Measurements from ENCODE around the gene ACADVL. TPM values are rescaled to one million over a fixed set of nuclear protein-coding genes. Genes with fewer than 3 reads are reported as not detected.

The ACADVL gene
- total and polyA plus RNA-seq, 7 donors = 211 to 587 (median 353) TPM

DNA sequence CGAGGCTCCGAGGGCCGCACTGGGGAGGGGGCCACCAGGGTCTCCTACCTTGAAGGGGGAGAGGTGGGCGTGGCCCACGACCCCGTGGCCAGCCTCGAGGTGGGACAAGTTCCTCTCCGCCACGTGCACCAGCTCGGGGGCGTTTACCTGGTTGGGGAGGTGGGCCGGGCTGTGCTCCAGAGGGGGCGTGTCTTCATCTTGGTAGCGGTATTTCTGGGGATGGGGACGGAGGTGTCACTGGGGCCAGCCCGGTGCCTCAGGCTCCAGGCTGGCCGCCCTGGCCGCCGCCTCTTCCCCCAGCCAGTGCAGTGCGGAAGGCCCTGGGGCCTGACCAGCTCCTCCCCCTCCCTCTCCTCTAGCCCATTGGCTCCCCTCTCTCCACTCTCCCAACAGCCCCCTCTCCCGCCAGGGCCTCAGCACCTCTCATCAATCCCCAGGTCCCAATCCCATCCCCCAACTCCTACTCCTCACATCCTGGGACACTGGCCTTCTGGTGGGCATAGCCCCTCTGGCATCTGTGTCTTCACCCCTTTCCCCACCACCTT, 11.6 kb upstream of the ACADVL start:
- intact Hi-C loops (cut with DNase I) = no loop called here
- peaks cover 0 to 40% (median 31%) of the 10 kb centered on the region in 4 donors for H3K4me1 ChIP-seq

DNA sequence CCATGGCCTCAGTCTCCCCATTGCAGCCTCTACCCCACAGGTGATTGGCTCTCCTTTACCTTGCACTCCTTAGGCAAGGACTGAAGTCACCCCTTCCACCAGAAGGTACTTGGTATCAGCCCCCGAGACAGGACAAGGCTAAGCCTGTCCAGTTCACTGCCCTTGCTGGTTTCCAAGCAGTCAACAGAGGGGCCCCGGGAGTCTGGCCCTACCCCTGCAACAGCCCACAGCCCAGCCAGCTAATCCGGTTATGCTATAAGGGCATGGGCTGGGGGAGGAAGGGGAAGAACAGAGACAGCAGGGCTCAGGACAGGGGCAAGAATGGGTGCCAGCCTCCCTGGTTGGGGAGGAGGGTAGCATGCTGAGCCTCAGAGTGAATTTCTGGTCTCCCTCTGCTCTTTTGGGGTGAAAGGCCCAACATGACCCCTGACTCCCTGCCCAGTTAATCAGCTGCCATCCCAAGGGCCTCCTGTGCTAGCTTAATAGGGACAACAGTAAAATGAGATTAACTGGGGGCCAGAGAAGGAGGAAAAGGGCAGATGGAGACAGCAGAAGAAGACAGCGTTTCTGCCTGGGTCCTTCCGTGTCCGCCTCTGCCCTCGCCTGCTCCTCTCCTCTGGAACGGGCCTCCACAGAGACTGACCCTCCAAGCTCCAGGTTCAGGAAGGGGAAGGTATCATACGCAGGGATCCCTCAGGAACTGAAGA, 10.8 kb upstream of the ACADVL start:
- 85 to 89% methylated on average over 9 of the region's 9 CpGs for WGBS, 2 donors
- Histone ChIP-seq H3K27ac (no peak overlapping the region), H3K9me3 (no peaks in the 10 kb centered on the region), H3K27me3 (no peaks in the 10 kb centered on the region), H3K4me1 (peaks cover 0 to 46% (median 34%) of the 10 kb centered on the region in 4 donors), H3K4me3 (no peak overlapping the region), H3K36me3 (peaks cover 0 to under 1% (median 0%) of the 10 kb centered on the region in 4 donors)
- intact Hi-C loops (cut with DNase I) = no loop called here
- DNase-seq = no peak
- TF ChIP-seq EP300 (IDR thresholded peaks at IDR 0.05) = no peak
- TF ChIP-seq, protein P1, sequence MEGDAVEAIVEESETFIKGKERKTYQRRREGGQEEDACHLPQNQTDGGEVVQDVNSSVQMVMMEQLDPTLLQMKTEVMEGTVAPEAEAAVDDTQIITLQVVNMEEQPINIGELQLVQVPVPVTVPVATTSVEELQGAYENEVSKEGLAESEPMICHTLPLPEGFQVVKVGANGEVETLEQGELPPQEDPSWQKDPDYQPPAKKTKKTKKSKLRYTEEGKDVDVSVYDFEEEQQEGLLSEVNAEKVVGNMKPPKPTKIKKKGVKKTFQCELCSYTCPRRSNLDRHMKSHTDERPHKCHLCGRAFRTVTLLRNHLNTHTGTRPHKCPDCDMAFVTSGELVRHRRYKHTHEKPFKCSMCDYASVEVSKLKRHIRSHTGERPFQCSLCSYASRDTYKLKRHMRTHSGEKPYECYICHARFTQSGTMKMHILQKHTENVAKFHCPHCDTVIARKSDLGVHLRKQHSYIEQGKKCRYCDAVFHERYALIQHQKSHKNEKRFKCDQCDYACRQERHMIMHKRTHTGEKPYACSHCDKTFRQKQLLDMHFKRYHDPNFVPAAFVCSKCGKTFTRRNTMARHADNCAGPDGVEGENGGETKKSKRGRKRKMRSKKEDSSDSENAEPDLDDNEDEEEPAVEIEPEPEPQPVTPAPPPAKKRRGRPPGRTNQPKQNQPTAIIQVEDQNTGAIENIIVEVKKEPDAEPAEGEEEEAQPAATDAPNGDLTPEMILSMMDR (IDR thresholded peaks at IDR 0.05) = no peak

More for the DNA sequence above, 11.6 kb upstream of the ACADVL start:
- Histone ChIP-seq H3K27ac (no peak overlapping the region), H3K4me3 (no peak overlapping the region), H3K27me3 (no peaks in the 10 kb centered on the region), H3K9me3 (no peaks in the 10 kb centered on the region), H3K36me3 (peaks cover 0 to 9% (median 4%) of the 10 kb centered on the region in 4 donors)
- no peak for DNase-seq
- TF ChIP-seq POLR2AphosphoS5 (IDR thresholded peaks at IDR 0.05) = no peak
- TF ChIP-seq, protein P1 (IDR thresholded peaks at IDR 0.05) = no peak
- no peak for TF ChIP-seq EP300 (IDR thresholded peaks at IDR 0.05)
- WGBS, 2 donors = 53 to 64% methylated on average over 21 of the region's 21 CpGs

DNA sequence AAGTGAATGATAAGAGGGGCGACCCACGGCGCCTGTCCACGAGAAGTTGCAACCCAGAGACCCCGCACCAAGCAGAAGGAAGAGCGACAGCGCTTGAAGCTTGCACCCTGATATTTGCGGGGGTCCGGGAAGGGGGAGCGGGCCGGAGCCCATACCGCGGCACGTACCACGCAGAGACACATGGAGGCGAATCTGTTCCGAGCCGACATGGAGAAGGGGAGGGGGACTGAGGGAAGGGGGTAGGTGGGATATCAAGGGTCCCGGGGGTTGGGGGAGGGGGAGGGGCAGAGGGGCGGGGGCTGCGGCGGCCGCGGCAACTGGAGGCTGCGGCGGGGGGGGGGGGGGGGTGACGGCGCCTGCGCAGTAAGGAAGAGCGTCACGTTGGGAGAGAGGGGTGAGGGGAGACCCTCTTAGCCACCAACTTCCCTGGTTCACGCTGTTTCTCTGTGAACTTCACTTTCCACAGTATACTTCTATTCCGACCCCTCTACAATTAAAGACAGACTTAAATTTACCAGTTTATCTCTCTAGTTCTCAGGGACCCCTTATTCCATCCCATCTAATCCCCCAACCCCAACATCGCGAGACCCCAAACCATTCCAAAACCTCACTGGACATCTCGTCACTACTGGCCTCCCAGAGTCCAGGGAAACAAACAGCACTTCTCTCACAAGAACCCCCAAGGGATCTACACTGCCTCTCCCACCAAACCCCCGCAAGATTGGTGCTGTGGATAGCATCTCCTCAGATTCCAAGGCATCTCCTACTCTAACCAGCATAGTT, 8.1 kb upstream of the ACADVL start:
- intact Hi-C loops (cut with DNase I) = no loop called here
- H3K27ac ChIP-seq = no peak overlapping the region
- TF ChIP-seq POLR2A (IDR thresholded peaks at IDR 0.05) = no peak
- TF ChIP-seq EP300 (IDR thresholded peaks at IDR 0.05) = no peak
- TF ChIP-seq POLR2AphosphoS5 (IDR thresholded peaks at IDR 0.05) = no peak
- TF ChIP-seq, protein P1 (IDR thresholded peaks at IDR 0.05) = no peak
- 24 to 45% methylated on average over 36 to 37 of the region's 37 CpGs for WGBS, 2 donors
- H3K36me3 ChIP-seq = no peaks in the 10 kb centered on the region
- no peak for DNase-seq
- no peaks in the 10 kb centered on the region for H3K9me3 ChIP-seq
- peak overlapping the region in 2 of 4 donors; percentile 7 to 34 for H3K4me3 ChIP-seq
- H3K4me1 ChIP-seq = peaks cover 0 to 56% (median 43%) of the 10 kb centered on the region in 4 donors
- H3K27me3 ChIP-seq = no peaks in the 10 kb centered on the region

DNA sequence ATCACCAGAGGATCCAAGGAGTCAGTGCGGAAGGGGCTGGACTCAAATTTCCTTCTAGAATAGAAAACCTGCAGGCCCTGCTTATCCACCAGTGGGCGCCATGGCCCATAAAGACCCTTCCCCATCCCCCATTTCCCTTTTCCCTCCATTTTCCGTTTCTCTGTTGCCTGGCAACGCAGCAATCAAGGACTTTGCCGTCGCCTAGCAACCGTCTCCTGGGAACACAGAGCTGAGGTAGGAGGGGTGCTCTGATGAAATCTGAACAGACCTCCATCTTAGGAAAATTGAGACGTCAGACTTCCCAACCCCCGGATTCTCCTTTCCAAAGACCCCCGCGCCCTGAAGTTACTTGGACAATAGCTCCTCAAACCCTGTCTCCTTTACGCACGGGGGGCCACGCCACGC, 5.8 kb upstream of the ACADVL start:
- TF ChIP-seq EP300 (IDR thresholded peaks at IDR 0.05) (no peak), POLR2AphosphoS5 (IDR thresholded peaks at IDR 0.05) (no peak), POLR2A (IDR thresholded peaks at IDR 0.05) (no peak)
- TF ChIP-seq, protein P1 (IDR thresholded peaks at IDR 0.05) = no peak
- Histone ChIP-seq H3K9me3 (no peaks in the 10 kb centered on the region), H3K27me3 (no peaks in the 10 kb centered on the region), H3K4me3 (peak overlapping the region; percentile 38 to 67 (median 56)), H3K27ac (peak overlapping the region; percentile 90 to 99 (median 98)), H3K4me1 (peaks cover 0 to 62% (median 57%) of the 10 kb centered on the region in 4 donors), H3K36me3 (no peaks in the 10 kb centered on the region)
- peak; percentile 92 for DNase-seq
- WGBS, 2 donors = 3% methylated on average over 15 of the region's 15 CpGs
- intact Hi-C loops (cut with DNase I) = no loop called here

All from sigmoid colon (tissue), 7 donors.